CD4-positive, alpha-beta T cell (primary cell): ENCODE measurements around the gene IRS2. TPM values are rescaled to one million over a fixed set of nuclear protein-coding genes. Genes with fewer than 3 reads are reported as not detected.

ENCODE experiments used
- ATAC-seq: fragments of 200-7000 bp; cut with Tn5 transposase; one replicate; pipeline ENCODE4 v1.10.0; 2022; ENCODE audit warnings: mild to moderate bottlenecking; ENCODE audit not compliant: poor library complexity
- CTCF ChIA-PET: fragments of 350-600 bp; sonication (Branson Sonifier 250); formaldehyde crosslinking; loops from one replicate; lab custom pipeline; 2021; ENCODE audit warnings: antibody characterized with exemption, inconsistent platforms; lab: Charles Lee
- POLR2A ChIA-PET: fragments of 350-600 bp; sonication (Branson Sonifier 250); formaldehyde crosslinking; loops from one replicate; lab custom pipeline; 2021; ENCODE audit warnings: antibody characterized with exemption, inconsistent platforms; lab: Charles Lee
- DNase-seq, 14 experiments: peaks; one replicate each; pipeline ENCODE4 v3.0.0-alpha.2; 2013 to 2020; ENCODE audit warnings: mixed read lengths in 2 of 14
- H3K27ac ChIP-seq, 2 donors: one replicate each; pipeline versions ENCODE4 v1.5.1 to v1.7.0; 2013; ENCODE audit warnings: low read length in 2 of 2, low read depth in 1 of 2, mild to moderate bottlenecking in 1 of 2
- H3K27me3 ChIP-seq, 2 experiments: 1 replicate in 1 of 2; 2 replicates in 1 of 2; pipeline versions ENCODE4 v1.6.1 to v1.7.0; 2013; ENCODE audit warnings: low read length in 2 of 2, control low read depth in 1 of 2, mild to moderate bottlenecking in 1 of 2, moderate library complexity in 1 of 2; ENCODE audit not compliant: insufficient read depth in 2 of 2, control insufficient read depth in 1 of 2
- H3K36me3 ChIP-seq: one replicate; pipeline ENCODE4 v1.6.1; 2013; ENCODE audit warnings: low read length, control low read depth; ENCODE audit not compliant: insufficient read depth
- H3K4me1 ChIP-seq: one replicate; pipeline ENCODE4 v1.6.1; 2013; ENCODE audit warnings: low read length, control low read depth; ENCODE audit not compliant: insufficient read depth
- H3K4me3 ChIP-seq: one replicate; pipeline ENCODE4 v1.5.1; 2013; ENCODE audit warnings: mild to moderate bottlenecking, low read length, moderate library complexity
- H3K9me3 ChIP-seq, 2 experiments: 1 replicate in 1 of 2; 2 replicates in 1 of 2; pipeline versions ENCODE4 v1.6.1 to v1.7.0; 2013; ENCODE audit warnings: low read length in 2 of 2, mild to moderate bottlenecking in 2 of 2, control low read depth in 1 of 2, moderate library complexity in 1 of 2; ENCODE audit not compliant: control insufficient read depth in 1 of 2, insufficient read depth in 1 of 2
- H3K27ac Mint-ChIP-seq: one replicate; pipeline ENCODE4 v1.8.0; 2020; ENCODE audit warnings: mixed read lengths
- H3K27me3 Mint-ChIP-seq: one replicate; pipeline ENCODE4 v1.8.0; 2021; ENCODE audit warnings: mixed read lengths
- H3K36me3 Mint-ChIP-seq: one replicate; pipeline ENCODE4 v1.8.0; 2021; ENCODE audit warnings: low read depth, mixed read lengths
- H3K4me1 Mint-ChIP-seq: one replicate; pipeline ENCODE4 v1.8.0; 2021; ENCODE audit warnings: low read depth, mixed read lengths
- H3K4me3 Mint-ChIP-seq: one replicate; pipeline ENCODE4 v1.8.0; 2020; ENCODE audit warnings: mild to moderate bottlenecking, mixed read lengths
- H3K9me3 Mint-ChIP-seq: one replicate; pipeline ENCODE4 v1.8.0; 2020; ENCODE audit warnings: mixed read lengths
- CTCF ChIP-seq: fragments of 200-600 bp; IDR thresholded peaks from one replicate; pipeline ENCODE4 v1.8.0; 2022; ENCODE audit warnings: antibody characterized with exemption, mild to moderate bottlenecking
- intact Hi-C, 2 experiments: fragments of 100-400 bp; cut with DNase I in 1 of 2; cut with micrococcal nuclease in 1 of 2; formaldehyde crosslinking; loops; one replicate each; pipeline versions ENCODE4 v1.15.1 to v1.9.0; 2023 to 2025; cut with DNase I, micrococcal nuclease
- total RNA-seq, 174 experiments: library from RNA in 2 of 174; stranded (reverse) in 2 of 174; gene quantifications; one replicate each; pipeline ENCODE4 v1.2.3 and lab custom pipeline; 2021 to 2026

The IRS2 gene
- total RNA-seq, 2 experiments from 2014 or later, result 188 to 193 TPM

- Mint-ChIP-seq H3K9me3 (no peaks in the 10 kb centered on the region), H3K36me3 (peaks cover 28% of the 10 kb centered on the region), H3K4me1 (peaks cover 44% of the 10 kb centered on the region), H3K27me3 (no peaks in the 10 kb centered on the region), H3K27ac (peak overlapping the region; percentile 39), H3K4me3 (no peak overlapping the region)
- TF ChIP-seq CTCF, result no peak
- Histone ChIP-seq H3K27me3 (no peaks in the 10 kb centered on the region), H3K36me3 (peaks cover 6% of the 10 kb centered on the region), H3K4me3 (no peak overlapping the region), H3K9me3 (peaks cover 0 to 19% of the 10 kb centered on the region in 2 experiments), H3K4me1 (peaks cover 60% of the 10 kb centered on the region), H3K27ac (no peak overlapping the region)
- POLR2A ChIA-PET, result no interaction called here
- intact Hi-C loops, result loop anchor here in 1 of 2 experiments (5.0 to 10.0 kb wide), 3 partner anchors 933 to 1565 kb away; partner anchors contain the start of genes ABHD13, ANKRD10, ING1 and LIG4
- CTCF ChIA-PET, result no interaction called here
- DNase-seq (peak in 2 of 14 experiments; percentile 14 to 42), ATAC-seq (no peak)
Observed at GRCh38 chr13:109782066-109782822, 4.1 kb downstream of the IRS2 start.

DNA sequence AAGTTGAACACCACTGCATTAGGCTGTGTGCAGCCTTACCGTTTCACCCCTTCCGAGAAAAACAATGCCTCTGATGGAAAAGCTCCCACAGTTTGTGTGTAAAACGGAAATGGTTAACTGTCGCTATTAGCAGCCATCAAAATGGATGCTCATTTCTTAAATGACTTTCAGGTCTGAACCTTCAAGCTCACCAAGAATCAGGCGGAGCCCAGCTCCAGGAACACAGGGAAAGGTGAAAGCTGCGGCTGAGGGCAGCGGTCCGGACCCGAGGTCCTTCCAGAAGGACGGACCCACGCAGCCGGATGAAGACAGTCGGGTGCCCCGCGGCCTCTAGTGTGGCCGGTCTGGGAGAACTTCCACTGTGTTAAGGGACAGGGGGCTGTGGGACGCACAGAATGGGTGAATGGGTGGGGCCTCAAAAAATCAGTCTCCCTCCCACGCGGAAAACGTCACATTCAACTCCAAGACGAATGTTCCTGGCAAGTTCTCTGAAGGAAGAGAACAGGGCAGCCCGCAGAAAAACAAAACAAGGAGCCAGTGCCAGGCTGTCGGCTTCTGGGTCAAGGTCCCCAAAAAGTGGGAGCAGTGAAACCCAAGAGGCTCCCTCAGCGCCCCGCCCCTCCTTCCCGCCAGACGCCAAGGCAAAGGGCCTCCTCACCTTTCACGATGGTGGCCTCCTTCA lies 4.9 kb downstream of the IRS2 start:
- Mint-ChIP-seq H3K4me3 (peak overlapping the region; percentile 75), H3K9me3 (no peaks in the 10 kb centered on the region), H3K4me1 (peaks cover 51% of the 10 kb centered on the region), H3K27ac (peak overlapping the region; percentile 63), H3K36me3 (peaks cover 27% of the 10 kb centered on the region), H3K27me3 (no peaks in the 10 kb centered on the region)
- no peaks in the 10 kb centered on the region for H3K27me3 ChIP-seq
- ATAC-seq (no peak), DNase-seq (peak in 2 of 14 experiments; percentile 8 to 23)
- H3K9me3 ChIP-seq, result peaks cover 0 to 19% of the 10 kb centered on the region in 2 experiments
- H3K27ac ChIP-seq, result no peak overlapping the region
- H3K4me3 ChIP-seq, result no peak overlapping the region
- ChIA-PET CTCF (interaction anchor here (1.5 kb wide), 1 partner anchor 11 kb away, joined by 4 read pairs; no protein-coding TSS in a partner anchor), POLR2A (no interaction called here)
- TF ChIP-seq CTCF, result no peak
- intact Hi-C loops, result loop anchor here in 1 of 2 experiments (5.0 to 10.0 kb wide), 3 partner anchors 933 to 1564 kb away; partner anchors contain the start of genes ABHD13, ANKRD10, ING1 and LIG4
- peaks cover 61% of the 10 kb centered on the region for H3K4me1 ChIP-seq
- H3K36me3 ChIP-seq, result peaks cover 6% of the 10 kb centered on the region

DNA sequence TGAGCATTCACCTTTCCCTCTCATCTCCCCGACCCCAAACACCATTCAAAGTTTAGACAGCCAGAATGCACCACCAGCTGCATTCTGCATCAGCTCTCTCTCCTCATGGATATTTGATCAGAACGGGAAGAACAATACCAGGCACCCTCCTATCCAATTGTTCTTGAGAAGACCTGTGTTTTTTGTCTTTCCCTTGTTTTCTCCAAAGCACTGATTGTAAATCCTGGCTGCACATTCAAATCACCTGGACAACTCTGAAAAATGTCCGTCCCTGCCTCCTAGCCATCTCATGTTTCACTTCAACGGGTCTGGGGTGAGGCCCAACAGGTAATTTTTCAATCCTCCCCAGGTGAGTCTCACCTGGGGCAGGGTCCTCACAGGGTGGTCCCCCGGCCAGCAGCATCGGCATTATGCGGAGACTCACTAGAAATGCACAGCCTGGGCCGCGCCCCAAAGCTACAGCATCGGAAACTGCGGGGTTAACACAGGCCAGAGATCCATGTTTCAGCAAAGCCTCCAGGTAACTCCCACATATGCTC lies 5.5 kb downstream of the IRS2 start:
- DNase-seq (no peak), ATAC-seq (no peak)
- H3K4me1 ChIP-seq, result peaks cover 61% of the 10 kb centered on the region
- POLR2A ChIA-PET, result no interaction called here
- H3K4me3 Mint-ChIP-seq, result peak overlapping the region; percentile 75
- peaks cover 24% of the 10 kb centered on the region for H3K36me3 Mint-ChIP-seq
- CTCF ChIA-PET, result interaction anchor here (1.2 to 1.5 kb wide), 2 partner anchors 10 kb away, joined by 4 to 7 read pairs; no protein-coding TSS in a partner anchor
- no peaks in the 10 kb centered on the region for H3K27me3 Mint-ChIP-seq
- TF ChIP-seq CTCF, result no peak
- H3K9me3 ChIP-seq, result peaks cover 0 to 19% of the 10 kb centered on the region in 2 experiments
- peaks cover 6% of the 10 kb centered on the region for H3K36me3 ChIP-seq
- H3K9me3 Mint-ChIP-seq, result no peaks in the 10 kb centered on the region
- H3K4me1 Mint-ChIP-seq, result peaks cover 55% of the 10 kb centered on the region
- H3K27ac Mint-ChIP-seq, result peak overlapping the region; percentile 63
- intact Hi-C loops, result loop anchor here in 1 of 2 experiments (5.0 to 10.0 kb wide), 3 partner anchors 934 to 1564 kb away; partner anchors contain the start of genes ABHD13, ANKRD10, ING1 and LIG4
- no peak overlapping the region for H3K27ac ChIP-seq
- no peak overlapping the region for H3K4me3 ChIP-seq
- H3K27me3 ChIP-seq, result no peaks in the 10 kb centered on the region
